Fibroblast of upper back skin (primary cell): ENCODE data around the gene GDPD5.
A peak's percentile ranks its signal among the peaks of the same experiment; 100 is the strongest.

Experiments
- DNase-seq: peaks from one replicate; pipeline ENCODE4 v3.0.0-alpha.2; 2013

The GDPD5 gene

GRCh38 chr11:75535071-75535470 lies 9.3 kb upstream of the GDPD5 start:
- DNase-seq, result no peak

- DNase-seq, result no peak
Observed at GRCh38 chr11:75534259-75535069, 8.7 kb upstream of the GDPD5 start.

GRCh38 chr11:75533896-75534258 lies 8.1 kb upstream of the GDPD5 start:
- no peak for DNase-seq

- peak; percentile 59 for DNase-seq
Observed at GRCh38 chr11:75532200-75533048, 6.7 kb upstream of the GDPD5 start.

- no peak for DNase-seq
Observed at GRCh38 chr11:75531325-75531724, 5.6 kb upstream of the GDPD5 start.

- no peak for DNase-seq
Observed at GRCh38 chr11:75530577-75530976, 4.8 kb upstream of the GDPD5 start.

- DNase-seq, result no peak
Observed at GRCh38 chr11:75527938-75528735, 2.4 kb upstream of the GDPD5 start.

GRCh38 chr11:75527130-75527529 lies 1.4 kb upstream of the GDPD5 start:
- no peak for DNase-seq

- no peak for DNase-seq
Observed at GRCh38 chr11:75526192-75526541, 426 bp upstream of the GDPD5 start.

- peak; percentile 21 for DNase-seq
Observed at GRCh38 chr11:75524665-75525432, 892 bp downstream of the GDPD5 start.

GRCh38 chr11:75523811-75524664 lies 1.7 kb downstream of the GDPD5 start:
- no peak for DNase-seq

- DNase-seq, result no peak
Observed at GRCh38 chr11:75523189-75523588, 2.6 kb downstream of the GDPD5 start.

- no peak for DNase-seq
Observed at GRCh38 chr11:75522286-75523044, 3.3 kb downstream of the GDPD5 start.

GRCh38 chr11:75520688-75521087 lies 5.1 kb downstream of the GDPD5 start:
- no peak for DNase-seq

GRCh38 chr11:75518771-75519653 lies 6.7 kb downstream of the GDPD5 start:
- DNase-seq, result no peak

GRCh38 chr11:75518204-75518549 lies 7.6 kb downstream of the GDPD5 start:
- DNase-seq, result no peak

- DNase-seq, result no peak
Observed at GRCh38 chr11:75516886-75517285, 8.9 kb downstream of the GDPD5 start.

GRCh38 chr11:75516140-75516539 lies 9.6 kb downstream of the GDPD5 start:
- no peak for DNase-seq

GRCh38 chr11:75514596-75514995 lies 11.1 kb downstream of the GDPD5 start:
- no peak for DNase-seq

GRCh38 chr11:75513250-75513649 lies 12.5 kb downstream of the GDPD5 start:
- no peak for DNase-seq
